Measurements from ENCODE around the gene SUPV3L1. TPM values are rescaled to one million over a fixed set of nuclear protein-coding genes. Genes with fewer than 3 reads are reported as not detected.
"Not testable (repeated sequence)": the region's sequence is repeated elsewhere in the genome, so short reads cannot be mapped to it uniquely, and the experiment has no call there.

The SUPV3L1 gene
- polyA plus RNA-seq: 10 to 100 TPM; 30.4 to 46.5 (median 36.1) TPM
- long read RNA-seq, donor 1, partial matches to known transcripts: 0 of 4 reads
- long read RNA-seq, donor 1, other reads (novel, unspliced or antisense): 0 of 4 reads
- long read RNA-seq, donor 2, partial matches to known transcripts: 0 of 2 reads
- long read RNA-seq, donor 2, other reads (novel, unspliced or antisense): 0 of 2 reads
- long read RNA-seq, donor 3, partial matches to known transcripts: 0 of 2 reads
- long read RNA-seq, donor 3, other reads (novel, unspliced or antisense): 0 of 2 reads
- long read RNA-seq, donor 4: 0 reads
- long read RNA-seq, donor 5, partial matches to known transcripts: 0 of 2 reads
- long read RNA-seq, donor 5, other reads (novel, unspliced or antisense): 0 of 2 reads
- long read RNA-seq, donor 6, partial matches to known transcripts: 0 of 2 reads
- long read RNA-seq, donor 6, other reads (novel, unspliced or antisense): 0 of 2 reads
- long read RNA-seq, donor 7: 0 reads
- long read RNA-seq, donor 8: 0 reads
- long read RNA-seq, donor 9, partial matches to known transcripts: 0 of 1 reads
- long read RNA-seq, donor 9, other reads (novel, unspliced or antisense): 0 of 1 reads
- long read RNA-seq, donor 10, partial matches to known transcripts: 0 of 4 reads
- long read RNA-seq, donor 10, other reads (novel, unspliced or antisense): 0 of 4 reads

DNA sequence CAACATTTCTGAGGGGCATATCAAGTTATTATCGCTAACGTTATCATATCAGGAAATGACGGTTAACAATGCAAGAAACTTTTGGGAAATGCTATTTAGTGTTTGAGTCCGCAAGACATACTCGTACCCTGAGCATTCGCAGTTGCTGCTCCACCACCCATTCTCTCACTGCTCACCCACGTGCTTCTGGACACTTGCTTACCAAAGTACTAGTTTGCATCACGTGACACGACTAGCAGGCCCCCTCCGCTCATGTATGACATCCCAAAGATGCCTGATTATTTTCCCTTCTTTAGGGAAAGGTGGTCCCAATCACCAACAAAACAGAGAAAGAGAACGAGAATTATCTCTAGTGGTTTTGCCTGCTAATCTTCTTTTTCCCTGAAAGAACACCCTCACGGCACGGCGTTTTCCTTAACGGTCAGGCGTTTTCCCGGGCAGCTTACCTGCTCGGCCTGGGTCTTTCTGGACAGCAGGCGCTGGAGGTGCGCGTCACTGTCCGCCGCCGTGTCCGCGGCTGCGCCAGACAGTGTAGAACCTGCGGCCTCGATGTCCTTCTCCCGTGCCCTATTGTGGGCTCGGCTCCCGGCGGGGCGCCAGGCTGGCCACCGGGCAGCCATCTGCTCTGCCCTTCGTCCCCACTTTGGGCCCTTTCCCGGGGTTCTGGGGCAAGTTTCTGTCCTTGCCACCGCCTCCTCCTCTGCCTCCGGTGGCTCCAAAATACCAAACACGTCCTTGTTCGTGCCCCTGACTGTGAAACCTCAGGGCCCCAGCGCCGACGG lies at the start of gene SUPV3L1:
Gene SUPV3L1 (plus strand): TSS at position 492 of the 782 bp plus-strand sequence. CDS start 58 bp downstream, at position 550.
- Histone ChIP-seq H3K9me3 (ENCODE audit: control insufficient read depth in 2 of 2, insufficient read depth in 1 of 2, low read depth in 1 of 2, low read length in 1 of 2) (no peaks in the 10 kb centered on the region), H3K27me3 (ENCODE audit: control insufficient read depth in 3 of 3, insufficient read depth in 3 of 3, low read length in 3 of 3) (no peaks in the 10 kb centered on the region), H3K4me3 (ENCODE audit: low read depth in 1 of 3, low read length in 3 of 3) (peak within 1 kb of the TSS; percentile 89 to 97 (median 92)), H3K36me3 (ENCODE audit: control insufficient read depth in 3 of 3, insufficient read depth in 2 of 3, low read depth in 1 of 3, low read length in 3 of 3) (peaks cover 0 to 12% (median 3%) of the 10 kb centered on the region in 3 donors), H3K4me1 (ENCODE audit: control insufficient read depth in 3 of 3, insufficient read depth in 2 of 3, low read depth in 1 of 3, low read length in 2 of 3) (peaks cover 2 to 11% (median 6%) of the 10 kb centered on the region in 3 donors), H3K27ac (ENCODE audit: low read depth in 1 of 3, low read length in 2 of 3) (peak within 1 kb of the TSS; percentile 71 to 92 (median 92))
- DNase-seq: peak; percentile 96
- 0% methylated on average over 44 of the region's 44 CpGs for WGBS, 3 donors
- no peak for FAIRE-seq

DNA sequence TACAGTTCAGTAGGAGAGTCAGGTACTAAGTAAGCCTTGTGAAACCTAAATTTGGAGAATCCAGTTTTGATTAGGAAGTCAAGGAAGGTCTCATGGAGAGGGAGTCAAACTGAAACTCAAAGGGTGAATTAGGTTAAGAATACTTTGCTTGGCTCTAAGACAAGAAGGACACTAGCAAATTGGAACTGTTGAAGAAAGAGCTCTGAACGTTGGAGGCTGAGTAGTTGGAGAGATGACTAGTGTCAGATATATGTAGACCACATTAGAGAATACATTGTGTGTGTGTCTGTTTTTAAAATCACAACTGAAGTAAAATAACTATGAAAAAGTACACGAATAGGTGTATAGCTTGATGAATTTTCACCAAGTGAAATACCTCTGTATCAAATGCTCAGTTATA lies 49.8 kb upstream of the SUPV3L1 start:
- H3K4me1 ChIP-seq (ENCODE audit: control insufficient read depth in 3 of 3, insufficient read depth in 2 of 3, low read depth in 1 of 3, low read length in 2 of 3): peaks cover 0 to 2% (median 0%) of the 10 kb centered on the region in 3 donors
- no peak for FAIRE-seq
- WGBS, 3 donors: 19 to 45% (median 35%) methylated on average over 2 of the region's 2 CpGs

DNA sequence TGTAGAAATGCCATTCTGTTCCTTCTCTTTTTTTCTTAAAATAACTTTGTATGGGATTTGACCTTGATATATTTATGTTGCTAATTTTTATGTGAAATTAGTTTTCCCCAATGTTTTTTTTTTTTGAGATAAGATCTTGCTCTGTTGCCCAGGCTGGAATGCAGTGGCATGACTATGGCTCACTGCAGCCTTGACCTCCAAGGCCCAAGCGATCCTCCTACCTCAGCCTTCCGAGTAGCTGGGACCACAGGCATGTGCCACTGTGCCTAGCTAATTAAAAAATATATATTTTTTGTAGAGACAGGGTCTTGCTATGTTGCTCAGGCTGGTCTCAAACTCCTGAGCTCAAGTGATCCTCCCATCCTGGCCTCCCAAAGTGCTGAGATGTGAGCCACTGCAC lies 40.1 kb upstream of the SUPV3L1 start:
- H3K27me3 ChIP-seq (ENCODE audit: control insufficient read depth in 3 of 3, insufficient read depth in 3 of 3, low read length in 3 of 3): no peaks in the 10 kb centered on the region
- no peaks in the 10 kb centered on the region for H3K4me1 ChIP-seq (ENCODE audit: control insufficient read depth in 3 of 3, insufficient read depth in 2 of 3, low read depth in 1 of 3, low read length in 2 of 3)
- no peak overlapping the region for H3K27ac ChIP-seq (ENCODE audit: low read depth in 1 of 3, low read length in 2 of 3)
- FAIRE-seq (no peak), DNase-seq (no peak)
- peaks cover 2 to 23% (median 3%) of the 10 kb centered on the region in 3 donors for H3K36me3 ChIP-seq (ENCODE audit: control insufficient read depth in 3 of 3, insufficient read depth in 2 of 3, low read depth in 1 of 3, low read length in 3 of 3)
- H3K9me3 ChIP-seq (ENCODE audit: control insufficient read depth in 2 of 2, insufficient read depth in 1 of 2, low read depth in 1 of 2, low read length in 1 of 2): no peaks in the 10 kb centered on the region
- H3K4me3 ChIP-seq (ENCODE audit: low read depth in 1 of 3, low read length in 3 of 3): no peak overlapping the region
- WGBS, 3 donors: 94 to 100% (median 97%) methylated on average over 2 of the region's 2 CpGs

More for the DNA sequence above, 49.8 kb upstream of the SUPV3L1 start:
- no peak overlapping the region for H3K27ac ChIP-seq (ENCODE audit: low read depth in 1 of 3, low read length in 2 of 3)
- no peak for DNase-seq
- H3K27me3 ChIP-seq (ENCODE audit: control insufficient read depth in 3 of 3, insufficient read depth in 3 of 3, low read length in 3 of 3): no peaks in the 10 kb centered on the region
- H3K4me3 ChIP-seq (ENCODE audit: low read depth in 1 of 3, low read length in 3 of 3): no peak overlapping the region
- H3K9me3 ChIP-seq (ENCODE audit: control insufficient read depth in 2 of 2, insufficient read depth in 1 of 2, low read depth in 1 of 2, low read length in 1 of 2): no peaks in the 10 kb centered on the region
- H3K36me3 ChIP-seq (ENCODE audit: control insufficient read depth in 3 of 3, insufficient read depth in 2 of 3, low read depth in 1 of 3, low read length in 3 of 3): peaks cover 0 to 13% (median 3%) of the 10 kb centered on the region in 3 donors

DNA sequence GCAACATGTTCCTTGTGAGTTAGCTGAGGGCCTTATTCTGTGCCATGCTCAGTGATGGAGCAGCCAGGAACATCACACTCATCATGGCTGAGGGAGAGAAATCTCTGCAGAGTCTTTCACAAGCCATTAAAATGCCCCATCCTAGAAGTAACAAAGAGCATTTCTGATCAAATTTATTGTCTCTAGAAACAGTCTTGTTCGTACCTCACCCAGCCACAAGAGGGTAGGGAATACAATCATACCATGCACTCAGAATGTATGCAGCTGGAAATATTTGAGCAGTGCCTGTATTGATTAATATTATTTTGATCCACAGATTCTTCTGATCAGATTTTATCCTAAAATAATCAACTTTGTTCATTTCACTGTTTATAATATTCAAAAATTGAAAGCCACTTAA lies 38.7 kb upstream of the SUPV3L1 start:
- DNase-seq: no peak
- H3K9me3 ChIP-seq (ENCODE audit: control insufficient read depth in 2 of 2, insufficient read depth in 1 of 2, low read depth in 1 of 2, low read length in 1 of 2): no peaks in the 10 kb centered on the region
- H3K4me1 ChIP-seq (ENCODE audit: control insufficient read depth in 3 of 3, insufficient read depth in 2 of 3, low read depth in 1 of 3, low read length in 2 of 3): no peaks in the 10 kb centered on the region
- peaks cover 3 to 19% (median 4%) of the 10 kb centered on the region in 3 donors for H3K36me3 ChIP-seq (ENCODE audit: control insufficient read depth in 3 of 3, insufficient read depth in 2 of 3, low read depth in 1 of 3, low read length in 3 of 3)
- no peaks in the 10 kb centered on the region for H3K27me3 ChIP-seq (ENCODE audit: control insufficient read depth in 3 of 3, insufficient read depth in 3 of 3, low read length in 3 of 3)
- H3K27ac ChIP-seq (ENCODE audit: low read depth in 1 of 3, low read length in 2 of 3): no peak overlapping the region
- no peak overlapping the region for H3K4me3 ChIP-seq (ENCODE audit: low read depth in 1 of 3, low read length in 3 of 3)
- FAIRE-seq: no peak
- 41 to 70% (median 54%) methylated on average over 1 of the region's 1 CpG for WGBS, 3 donors

DNA sequence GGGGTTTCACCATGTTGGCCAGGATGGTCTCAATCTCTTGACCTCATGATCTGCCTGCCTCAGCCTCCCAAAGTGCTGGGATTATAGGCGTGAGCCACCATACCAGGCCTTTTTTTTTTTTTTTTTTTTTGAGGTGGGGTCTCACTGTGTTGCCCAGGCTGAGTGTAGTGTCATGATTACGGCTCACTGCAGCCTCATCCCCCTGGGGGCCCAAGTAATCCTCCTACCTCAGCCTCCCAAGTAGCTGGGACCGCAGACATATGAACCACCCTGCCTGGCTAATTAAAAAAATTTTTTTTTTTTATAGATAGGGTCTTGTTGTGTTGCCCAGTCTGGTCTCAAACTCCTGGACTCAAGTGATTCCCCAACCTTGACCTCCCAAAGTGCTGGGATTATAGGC lies 38.0 kb upstream of the SUPV3L1 start:
- not testable (repeated sequence) for H3K4me3 ChIP-seq (ENCODE audit: low read depth in 1 of 3, low read length in 3 of 3); H3K9me3 ChIP-seq (ENCODE audit: control insufficient read depth in 2 of 2, insufficient read depth in 1 of 2, low read depth in 1 of 2, low read length in 1 of 2); DNase-seq; H3K27me3 ChIP-seq (ENCODE audit: control insufficient read depth in 3 of 3, insufficient read depth in 3 of 3, low read length in 3 of 3); H3K4me1 ChIP-seq (ENCODE audit: control insufficient read depth in 3 of 3, insufficient read depth in 2 of 3, low read depth in 1 of 3, low read length in 2 of 3); FAIRE-seq; H3K27ac ChIP-seq (ENCODE audit: low read depth in 1 of 3, low read length in 2 of 3)
- peaks cover 3 to 16% (median 4%) of the 10 kb centered on the region in 3 donors for H3K36me3 ChIP-seq (ENCODE audit: control insufficient read depth in 3 of 3, insufficient read depth in 2 of 3, low read depth in 1 of 3, low read length in 3 of 3)
- WGBS, 3 donors: 93 to 96% (median 93%) methylated on average over 2 to 3 of the region's 3 CpGs

DNA sequence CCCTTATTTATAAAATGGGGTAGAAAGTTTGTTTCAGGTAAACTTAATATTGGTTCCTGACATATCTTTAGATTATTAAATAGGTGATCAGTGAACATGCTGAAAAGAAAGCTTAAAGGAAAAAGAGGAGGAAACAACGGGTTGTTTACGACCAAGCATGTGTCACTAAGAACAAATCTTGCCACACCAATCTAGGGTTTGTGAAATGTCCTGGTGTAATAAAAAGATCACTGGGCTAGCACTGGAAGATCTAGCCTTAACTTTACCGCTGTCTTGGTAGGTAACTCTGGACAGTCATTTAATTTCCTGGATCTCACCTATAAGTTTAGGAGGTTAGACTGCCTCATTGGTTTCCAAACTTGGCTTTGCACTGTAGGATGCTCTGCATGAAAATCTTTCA lies 37.1 kb upstream of the SUPV3L1 start:
- no peak for FAIRE-seq
- 26 to 61% (median 45%) methylated on average over 3 of the region's 3 CpGs for WGBS, 3 donors
- no peaks in the 10 kb centered on the region for H3K4me1 ChIP-seq (ENCODE audit: control insufficient read depth in 3 of 3, insufficient read depth in 2 of 3, low read depth in 1 of 3, low read length in 2 of 3)

DNA sequence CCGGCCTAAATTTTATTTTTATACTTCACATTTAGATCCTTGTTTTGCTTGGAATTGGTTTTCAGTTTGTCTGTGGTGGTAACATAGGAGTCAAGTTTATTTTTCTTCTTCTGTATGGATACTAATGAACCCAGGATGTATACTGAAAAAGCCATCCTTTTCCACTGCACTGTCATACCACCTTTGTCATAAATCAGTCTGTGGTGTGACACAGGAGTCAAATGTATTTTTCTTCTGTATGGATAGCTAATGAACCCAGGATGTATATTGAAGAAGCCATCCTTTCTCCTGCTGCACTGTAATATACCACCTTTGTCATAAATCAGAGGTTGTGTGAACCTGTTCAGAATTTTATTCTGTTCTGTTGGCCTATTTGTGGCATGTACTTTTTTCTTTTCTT lies 34.7 kb upstream of the SUPV3L1 start:
- WGBS, 3 donors: 96 to 100% (median 97%) methylated on average over 1 of the region's 1 CpG
- Histone ChIP-seq H3K4me1 (ENCODE audit: control insufficient read depth in 3 of 3, insufficient read depth in 2 of 3, low read depth in 1 of 3, low read length in 2 of 3) (no peaks in the 10 kb centered on the region), H3K27ac (ENCODE audit: low read depth in 1 of 3, low read length in 2 of 3) (no peak overlapping the region), H3K4me3 (ENCODE audit: low read depth in 1 of 3, low read length in 3 of 3) (no peak overlapping the region), H3K27me3 (ENCODE audit: control insufficient read depth in 3 of 3, insufficient read depth in 3 of 3, low read length in 3 of 3) (no peaks in the 10 kb centered on the region), H3K36me3 (ENCODE audit: control insufficient read depth in 3 of 3, insufficient read depth in 2 of 3, low read depth in 1 of 3, low read length in 3 of 3) (peaks cover 0 to 8% (median 4%) of the 10 kb centered on the region in 3 donors), H3K9me3 (ENCODE audit: control insufficient read depth in 2 of 2, insufficient read depth in 1 of 2, low read depth in 1 of 2, low read length in 1 of 2) (no peaks in the 10 kb centered on the region)
- DNase-seq (no peak), FAIRE-seq (no peak)

More for the DNA sequence above, 37.1 kb upstream of the SUPV3L1 start:
- Histone ChIP-seq H3K36me3 (ENCODE audit: control insufficient read depth in 3 of 3, insufficient read depth in 2 of 3, low read depth in 1 of 3, low read length in 3 of 3) (peaks cover 0 to 13% (median 4%) of the 10 kb centered on the region in 3 donors), H3K9me3 (ENCODE audit: control insufficient read depth in 2 of 2, insufficient read depth in 1 of 2, low read depth in 1 of 2, low read length in 1 of 2) (no peaks in the 10 kb centered on the region), H3K27ac (ENCODE audit: low read depth in 1 of 3, low read length in 2 of 3) (no peak overlapping the region), H3K4me3 (ENCODE audit: low read depth in 1 of 3, low read length in 3 of 3) (no peak overlapping the region), H3K27me3 (ENCODE audit: control insufficient read depth in 3 of 3, insufficient read depth in 3 of 3, low read length in 3 of 3) (no peaks in the 10 kb centered on the region)
- DNase-seq: peak; percentile 7 to 21

DNA sequence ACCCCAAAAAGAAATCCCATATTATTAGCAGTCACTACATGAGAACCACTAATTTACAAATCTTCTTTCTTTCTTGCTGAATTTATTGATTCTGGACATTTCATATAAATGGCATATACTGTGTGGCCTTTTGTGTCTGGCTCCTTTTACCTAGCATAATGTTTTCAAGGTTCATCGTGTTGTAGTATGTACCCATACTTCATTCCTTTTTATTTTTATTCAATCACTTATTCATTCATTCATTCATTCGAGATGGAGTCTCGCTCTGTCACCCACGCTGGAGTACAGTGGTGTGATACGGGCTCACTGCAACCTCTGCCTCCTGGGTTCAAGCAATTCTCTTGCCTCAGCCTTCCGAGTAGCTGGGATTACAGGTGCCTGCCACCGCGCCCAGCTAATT lies 34.2 kb upstream of the SUPV3L1 start:
- Histone ChIP-seq H3K27ac (ENCODE audit: low read depth in 1 of 3, low read length in 2 of 3) (no peak overlapping the region), H3K4me3 (ENCODE audit: low read depth in 1 of 3, low read length in 3 of 3) (no peak overlapping the region), H3K9me3 (ENCODE audit: control insufficient read depth in 2 of 2, insufficient read depth in 1 of 2, low read depth in 1 of 2, low read length in 1 of 2) (no peaks in the 10 kb centered on the region), H3K4me1 (ENCODE audit: control insufficient read depth in 3 of 3, insufficient read depth in 2 of 3, low read depth in 1 of 3, low read length in 2 of 3) (no peaks in the 10 kb centered on the region), H3K36me3 (ENCODE audit: control insufficient read depth in 3 of 3, insufficient read depth in 2 of 3, low read depth in 1 of 3, low read length in 3 of 3) (peaks cover 0 to 6% (median 4%) of the 10 kb centered on the region in 3 donors), H3K27me3 (ENCODE audit: control insufficient read depth in 3 of 3, insufficient read depth in 3 of 3, low read length in 3 of 3) (no peaks in the 10 kb centered on the region)
- WGBS, 3 donors: 96 to 97% (median 96%) methylated on average over 8 of the region's 8 CpGs
- DNase-seq (no peak), FAIRE-seq (no peak)

All from small intestine (tissue), 16 donors.